WTC11 (cell line): Measurements from ENCODE around the gene SMARCD1. TPM values are rescaled to one million over a fixed set of nuclear protein-coding genes. Genes with fewer than 3 reads are reported as not detected.

ENCODE experiments used
- ATAC-seq: fragments of 200-7000 bp; cut with Tn5 transposase; 2 replicates; pipeline ENCODE4 v1.10.0; 2021; ENCODE audit warnings: mild to moderate bottlenecking, moderate library complexity
- CTCF ChIA-PET: fragments of 300-600 bp; sonication (Branson Sonifier 250); formaldehyde crosslinking; loops from one replicate; lab custom pipeline; 2021; ENCODE audit warnings: antibody characterized with exemption; lab: Charles Lee
- POLR2A ChIA-PET: fragments of 350-600 bp; sonication (Branson Sonifier 250); formaldehyde crosslinking; loops from one replicate; lab custom pipeline; 2021; ENCODE audit warnings: antibody characterized with exemption; lab: Charles Lee
- DNase-seq: peaks from one replicate; pipeline ENCODE4 v3.0.0; 2021; ENCODE audit warnings: low spot score
- H3K27ac Mint-ChIP-seq: 2 replicates; pipeline ENCODE4 v1.8.0; 2021; ENCODE audit warnings: mixed read lengths
- H3K27me3 Mint-ChIP-seq: 2 replicates; pipeline ENCODE4 v1.8.0; 2021; ENCODE audit warnings: low read depth, mild to moderate bottlenecking, moderate library complexity, mixed read lengths
- H3K36me3 Mint-ChIP-seq: 2 replicates; pipeline ENCODE4 v1.8.0; 2021; ENCODE audit warnings: mixed read lengths
- H3K4me1 Mint-ChIP-seq: 2 replicates; pipeline ENCODE4 v1.8.0; 2022; ENCODE audit warnings: mixed read lengths
- H3K4me3 Mint-ChIP-seq: 2 replicates; pipeline ENCODE4 v1.8.0; 2021; ENCODE audit warnings: mild to moderate bottlenecking, moderate library complexity, mixed read lengths
- H3K9me3 Mint-ChIP-seq: 2 replicates; pipeline ENCODE4 v1.8.0; 2021; ENCODE audit warnings: mixed read lengths
- ATF1 ChIP-seq: sonication (generic); formaldehyde crosslinking; IDR thresholded peaks from 2 replicates; pipeline ENCODE4 v1.8.1; 2023; ENCODE audit warnings: mild to moderate bottlenecking, moderate library complexity, missing genetic modification reagents
- MYBL2 ChIP-seq: sonication (generic); formaldehyde crosslinking; IDR thresholded peaks from 2 replicates; pipeline ENCODE4 v1.8.1; 2023; ENCODE audit warnings: mild to moderate bottlenecking, moderate library complexity, missing genetic modification reagents
- NR1H2 ChIP-seq: sonication (generic); formaldehyde crosslinking; IDR thresholded peaks from 2 replicates; pipeline ENCODE4 v1.9.0; 2021; ENCODE audit warnings: mild to moderate bottlenecking, moderate library complexity, missing genetic modification reagents
- OVOL2 ChIP-seq: fragments of 250-450 bp; sonication (Bioruptor Pico); IDR thresholded peaks from 2 replicates; pipeline ENCODE4 v1.9.0; 2021; ENCODE audit warnings: mild to moderate bottlenecking, borderline replicate concordance
- TEAD1 ChIP-seq: sonication (generic); formaldehyde crosslinking; IDR thresholded peaks from 2 replicates; pipeline ENCODE4 v1.8.0; 2022; ENCODE audit warnings: mild to moderate bottlenecking, missing genetic modification reagents
- ZBTB43 ChIP-seq: sonication (generic); formaldehyde crosslinking; IDR thresholded peaks from 2 replicates; pipeline ENCODE4 v1.8.1; 2023; ENCODE audit warnings: mild to moderate bottlenecking, missing genetic modification reagents
- ZNF416 ChIP-seq: fragments of 250-450 bp; sonication (Bioruptor Pico); IDR thresholded peaks from 2 replicates; pipeline ENCODE4 v1.9.0; 2021; ENCODE audit warnings: mild to moderate bottlenecking, inconsistent platforms
- ZSCAN18 ChIP-seq: fragments of 250-450 bp; sonication (Bioruptor Pico); IDR thresholded peaks from 2 replicates; pipeline ENCODE4 v2.1.2; 2022; ENCODE audit warnings: mild to moderate bottlenecking, moderate library complexity
- total RNA-seq: library from RNA; stranded (reverse); gene quantifications from 3 replicates; pipeline ENCODE4 v1.2.3, GENCODE V29; 2021
- TF ChIP-seq, protein P1 (sequence below): sonication (generic); formaldehyde crosslinking; IDR thresholded peaks from 2 replicates; pipeline ENCODE4 v1.8.0; 2022; ENCODE audit warnings: mild to moderate bottlenecking, missing genetic modification reagents
- TF ChIP-seq, protein P2 (sequence below): fragments of 250-450 bp; sonication (Bioruptor Pico); IDR thresholded peaks from 2 replicates; pipeline ENCODE4 v1.9.0; 2021; ENCODE audit warnings: mild to moderate bottlenecking
- TF ChIP-seq, protein P3 (sequence below): sonication (generic); formaldehyde crosslinking; IDR thresholded peaks from 2 replicates; pipeline ENCODE4 v1.8.1; 2022; ENCODE audit warnings: low read depth, missing genetic modification reagents, borderline replicate concordance
- TF ChIP-seq, protein P4 (sequence below): sonication (generic); formaldehyde crosslinking; IDR thresholded peaks from 2 replicates; pipeline ENCODE4 v1.8.1; 2023; ENCODE audit warnings: mild to moderate bottlenecking, moderate library complexity, missing genetic modification reagents
- TF ChIP-seq, protein P5 (sequence below): sonication (generic); formaldehyde crosslinking; IDR thresholded peaks from 2 replicates; pipeline ENCODE4 v1.8.0; 2022; ENCODE audit warnings: mild to moderate bottlenecking, missing genetic modification reagents

Gene SMARCD1
- total RNA-seq, 1 experiment from 2014 or later: 165 TPM

DNA sequence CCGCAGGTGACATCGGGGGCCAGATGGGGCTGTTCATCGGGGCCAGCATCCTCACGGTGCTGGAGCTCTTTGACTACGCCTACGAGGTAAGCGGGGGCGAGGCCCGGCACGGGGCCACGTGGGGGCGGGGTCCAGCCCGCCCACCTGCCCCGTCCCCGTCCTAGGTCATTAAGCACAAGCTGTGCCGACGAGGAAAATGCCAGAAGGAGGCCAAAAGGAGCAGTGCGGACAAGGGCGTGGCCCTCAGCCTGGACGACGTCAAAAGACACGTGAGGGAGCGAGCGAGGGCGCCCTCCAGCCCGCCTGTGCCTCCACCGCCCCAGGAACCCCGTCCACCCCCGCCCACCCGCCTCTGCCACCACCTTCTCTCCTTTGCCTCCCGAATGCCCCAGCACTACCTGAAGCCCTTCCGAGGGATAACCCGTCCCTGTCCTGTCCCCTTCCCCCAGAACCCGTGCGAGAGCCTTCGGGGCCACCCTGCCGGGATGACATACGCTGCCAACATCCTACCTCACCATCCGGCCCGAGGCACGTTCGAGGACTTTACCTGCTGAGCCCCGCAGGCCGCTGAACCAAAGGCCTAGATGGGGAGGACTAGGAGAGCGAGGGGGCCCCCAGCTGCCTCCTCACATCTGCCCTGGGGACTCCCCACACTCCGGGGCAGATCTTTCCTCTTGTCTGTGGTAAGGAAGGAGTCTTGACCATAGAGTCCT, 3.9 kb upstream of the SMARCD1 start (continued):
- TF ChIP-seq ZBTB43: no peak
- TF ChIP-seq ZNF416 (CRISPR knock-in tag): no peak
- TF ChIP-seq, protein P1, sequence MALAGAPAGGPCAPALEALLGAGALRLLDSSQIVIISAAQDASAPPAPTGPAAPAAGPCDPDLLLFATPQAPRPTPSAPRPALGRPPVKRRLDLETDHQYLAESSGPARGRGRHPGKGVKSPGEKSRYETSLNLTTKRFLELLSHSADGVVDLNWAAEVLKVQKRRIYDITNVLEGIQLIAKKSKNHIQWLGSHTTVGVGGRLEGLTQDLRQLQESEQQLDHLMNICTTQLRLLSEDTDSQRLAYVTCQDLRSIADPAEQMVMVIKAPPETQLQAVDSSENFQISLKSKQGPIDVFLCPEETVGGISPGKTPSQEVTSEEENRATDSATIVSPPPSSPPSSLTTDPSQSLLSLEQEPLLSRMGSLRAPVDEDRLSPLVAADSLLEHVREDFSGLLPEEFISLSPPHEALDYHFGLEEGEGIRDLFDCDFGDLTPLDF (CRISPR knock-in tag): no peak
- TF ChIP-seq ZSCAN18 (CRISPR knock-in tag): no peak
- TF ChIP-seq OVOL2: no peak
- TF ChIP-seq, protein P2, sequence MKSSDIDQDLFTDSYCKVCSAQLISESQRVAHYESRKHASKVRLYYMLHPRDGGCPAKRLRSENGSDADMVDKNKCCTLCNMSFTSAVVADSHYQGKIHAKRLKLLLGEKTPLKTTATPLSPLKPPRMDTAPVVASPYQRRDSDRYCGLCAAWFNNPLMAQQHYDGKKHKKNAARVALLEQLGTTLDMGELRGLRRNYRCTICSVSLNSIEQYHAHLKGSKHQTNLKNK (CRISPR knock-in tag): no peak
- TF ChIP-seq MYBL2: no peak
- TF ChIP-seq, all 79 proteins: peak for 7

- H3K27me3 Mint-ChIP-seq: peaks cover 32% of the 10 kb centered on the region
- ATAC-seq: no peak
- CTCF ChIA-PET: interaction anchor here (1.2 to 1.3 kb wide), 4 partner anchors 12 to 115 kb away, joined by 4 to 5 read pairs (median 4); no protein-coding TSS in a partner anchor
- H3K27ac Mint-ChIP-seq: no peak overlapping the region
- H3K4me1 Mint-ChIP-seq: peaks cover 24% of the 10 kb centered on the region
- H3K4me3 Mint-ChIP-seq: no peak overlapping the region
- TF ChIP-seq, protein P3, sequence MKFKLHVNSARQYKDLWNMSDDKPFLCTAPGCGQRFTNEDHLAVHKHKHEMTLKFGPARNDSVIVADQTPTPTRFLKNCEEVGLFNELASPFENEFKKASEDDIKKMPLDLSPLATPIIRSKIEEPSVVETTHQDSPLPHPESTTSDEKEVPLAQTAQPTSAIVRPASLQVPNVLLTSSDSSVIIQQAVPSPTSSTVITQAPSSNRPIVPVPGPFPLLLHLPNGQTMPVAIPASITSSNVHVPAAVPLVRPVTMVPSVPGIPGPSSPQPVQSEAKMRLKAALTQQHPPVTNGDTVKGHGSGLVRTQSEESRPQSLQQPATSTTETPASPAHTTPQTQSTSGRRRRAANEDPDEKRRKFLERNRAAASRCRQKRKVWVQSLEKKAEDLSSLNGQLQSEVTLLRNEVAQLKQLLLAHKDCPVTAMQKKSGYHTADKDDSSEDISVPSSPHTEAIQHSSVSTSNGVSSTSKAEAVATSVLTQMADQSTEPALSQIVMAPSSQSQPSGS (CRISPR knock-in tag): no peak
- TF ChIP-seq ATF1 (CRISPR knock-in tag) (no peak), NR1H2 (CRISPR knock-in tag) (no peak), TEAD1 (CRISPR knock-in tag) (no peak)
- TF ChIP-seq, protein P4, sequence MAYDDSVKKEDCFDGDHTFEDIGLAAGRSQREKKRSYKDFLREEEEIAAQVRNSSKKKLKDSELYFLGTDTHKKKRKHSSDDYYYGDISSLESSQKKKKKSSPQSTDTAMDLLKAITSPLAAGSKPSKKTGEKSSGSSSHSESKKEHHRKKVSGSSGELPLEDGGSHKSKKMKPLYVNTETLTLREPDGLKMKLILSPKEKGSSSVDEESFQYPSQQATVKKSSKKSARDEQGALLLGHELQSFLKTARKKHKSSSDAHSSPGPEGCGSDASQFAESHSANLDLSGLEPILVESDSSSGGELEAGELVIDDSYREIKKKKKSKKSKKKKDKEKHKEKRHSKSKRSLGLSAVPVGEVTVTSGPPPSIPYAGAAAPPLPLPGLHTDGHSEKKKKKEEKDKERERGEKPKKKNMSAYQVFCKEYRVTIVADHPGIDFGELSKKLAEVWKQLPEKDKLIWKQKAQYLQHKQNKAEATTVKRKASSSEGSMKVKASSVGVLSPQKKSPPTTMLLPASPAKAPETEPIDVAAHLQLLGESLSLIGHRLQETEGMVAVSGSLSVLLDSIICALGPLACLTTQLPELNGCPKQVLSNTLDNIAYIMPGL (CRISPR knock-in tag): no peak
- TF ChIP-seq, protein P5, sequence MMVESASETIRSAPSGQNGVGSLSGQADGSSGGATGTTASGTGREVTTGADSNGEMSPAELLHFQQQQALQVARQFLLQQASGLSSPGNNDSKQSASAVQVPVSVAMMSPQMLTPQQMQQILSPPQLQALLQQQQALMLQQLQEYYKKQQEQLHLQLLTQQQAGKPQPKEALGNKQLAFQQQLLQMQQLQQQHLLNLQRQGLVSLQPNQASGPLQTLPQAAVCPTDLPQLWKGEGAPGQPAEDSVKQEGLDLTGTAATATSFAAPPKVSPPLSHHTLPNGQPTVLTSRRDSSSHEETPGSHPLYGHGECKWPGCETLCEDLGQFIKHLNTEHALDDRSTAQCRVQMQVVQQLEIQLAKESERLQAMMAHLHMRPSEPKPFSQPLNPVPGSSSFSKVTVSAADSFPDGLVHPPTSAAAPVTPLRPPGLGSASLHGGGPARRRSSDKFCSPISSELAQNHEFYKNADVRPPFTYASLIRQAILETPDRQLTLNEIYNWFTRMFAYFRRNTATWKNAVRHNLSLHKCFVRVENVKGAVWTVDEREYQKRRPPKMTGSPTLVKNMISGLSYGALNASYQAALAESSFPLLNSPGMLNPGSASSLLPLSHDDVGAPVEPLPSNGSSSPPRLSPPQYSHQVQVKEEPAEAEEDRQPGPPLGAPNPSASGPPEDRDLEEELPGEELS: no peak
- peaks cover 13% of the 10 kb centered on the region for H3K36me3 Mint-ChIP-seq
- POLR2A ChIA-PET: no interaction called here
- no peak for DNase-seq
- H3K9me3 Mint-ChIP-seq: no peaks in the 10 kb centered on the region
These were observed 2.5 kb upstream of the SMARCD1 start for GRCh38 chr12:50082644-50083043.
